Activated naive CD4-positive, alpha-beta T cell treated with anti-CD3 and anti-CD28 coated beads, Interleukin-2, amount 10 ng/mL, durations not matched to agents 7 days and 5 days (primary cell): ENCODE data around the gene MFGE8.

Source experiments
- CTCF ChIA-PET: fragments of 350-600 bp; sonication (Branson Sonifier 250); formaldehyde crosslinking; loops from one replicate; lab custom pipeline; 2021; ENCODE audit warnings: antibody characterized with exemption; lab: Charles Lee
- DNase-seq: peaks from one replicate; pipeline ENCODE4 v3.0.0-alpha.2; 2020
- H3K27ac Mint-ChIP-seq: one replicate; pipeline ENCODE4 v1.8.0; 2021; ENCODE audit warnings: mild to moderate bottlenecking, moderate library complexity, mixed read lengths
- H3K27me3 Mint-ChIP-seq: one replicate; pipeline ENCODE4 v1.8.0; 2021; ENCODE audit warnings: mild to moderate bottlenecking, mixed read lengths
- H3K36me3 Mint-ChIP-seq: one replicate; pipeline ENCODE4 v1.8.0; 2021; ENCODE audit warnings: mixed read lengths
- H3K4me1 Mint-ChIP-seq: one replicate; pipeline ENCODE4 v1.8.0; 2021; ENCODE audit warnings: mixed read lengths
- H3K4me3 Mint-ChIP-seq: one replicate; pipeline ENCODE4 v1.8.0; 2021; ENCODE audit warnings: mild to moderate bottlenecking, moderate library complexity, mixed read lengths
- H3K9me3 Mint-ChIP-seq: one replicate; pipeline ENCODE4 v1.8.0; 2021; ENCODE audit warnings: mixed read lengths

MFGE8 gene

DNA sequence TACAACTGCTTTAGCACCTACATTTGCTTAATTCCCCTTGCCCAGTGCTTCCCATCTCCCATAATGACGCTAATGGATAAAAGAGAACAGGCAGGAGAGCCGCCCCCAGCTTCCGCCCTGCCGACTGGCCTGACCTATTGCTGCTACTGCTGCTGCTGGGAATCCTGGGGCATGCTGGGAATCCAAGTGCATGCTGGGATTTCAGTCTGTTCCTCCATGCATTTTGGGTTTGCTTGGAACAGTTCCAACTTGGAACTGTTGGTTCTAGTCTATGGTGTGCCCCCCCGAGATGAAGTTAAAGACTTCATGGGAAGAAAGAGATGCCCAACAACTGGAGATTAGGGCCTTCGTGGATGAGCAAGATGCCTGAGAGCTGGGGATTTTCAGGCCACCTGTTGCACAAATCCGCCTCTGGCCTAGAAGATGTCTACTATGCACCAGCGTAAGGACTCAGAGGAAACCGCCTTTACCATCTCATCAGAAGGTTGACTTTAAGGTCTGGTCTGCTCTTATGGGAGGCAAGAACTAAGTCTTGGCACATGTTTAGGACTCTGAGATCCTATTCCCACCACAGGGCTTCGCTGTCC, 46.8 kb downstream of the MFGE8 start:
- no peaks in the 10 kb centered on the region for H3K4me1 Mint-ChIP-seq
- no peak overlapping the region for H3K4me3 Mint-ChIP-seq
- H3K9me3 Mint-ChIP-seq, result no peaks in the 10 kb centered on the region
- DNase-seq, result no peak
- peaks cover 10% of the 10 kb centered on the region for H3K27me3 Mint-ChIP-seq
- H3K27ac Mint-ChIP-seq, result no peak overlapping the region
- CTCF ChIA-PET, result no interaction called here
- no peaks in the 10 kb centered on the region for H3K36me3 Mint-ChIP-seq

DNA sequence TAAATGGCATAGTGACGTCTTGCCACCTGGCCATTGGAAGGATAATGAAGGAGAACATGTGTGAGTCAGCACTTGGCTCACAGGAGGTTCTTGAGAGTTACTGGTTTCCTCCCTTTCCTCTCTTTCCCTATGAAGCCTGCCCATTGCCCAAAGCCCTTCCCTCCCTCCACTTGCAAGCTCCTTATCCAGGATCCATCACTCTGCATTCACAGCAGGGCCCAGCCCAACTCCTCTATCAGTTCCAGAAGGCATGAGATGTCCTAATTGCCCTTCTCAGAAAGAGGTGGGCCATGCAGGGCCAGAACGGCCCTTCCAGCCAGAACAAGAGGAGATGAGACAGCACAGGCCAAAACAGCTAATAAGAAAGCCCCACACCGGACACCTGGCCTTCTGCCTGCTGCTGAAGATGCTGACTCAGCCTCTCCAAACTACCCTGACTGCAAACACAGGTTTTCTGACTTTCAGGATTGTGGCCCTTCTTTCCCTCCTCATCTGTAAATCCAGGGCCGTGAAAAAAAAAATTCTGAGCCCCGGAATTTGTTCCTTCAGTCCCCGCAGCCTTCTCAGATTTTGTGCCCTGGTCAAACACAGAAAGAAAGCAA, 47.6 kb downstream of the MFGE8 start:
- H3K27me3 Mint-ChIP-seq, result peaks cover 10% of the 10 kb centered on the region
- no peaks in the 10 kb centered on the region for H3K36me3 Mint-ChIP-seq
- H3K27ac Mint-ChIP-seq, result no peak overlapping the region
- no peak for DNase-seq
- H3K4me3 Mint-ChIP-seq, result no peak overlapping the region
- H3K4me1 Mint-ChIP-seq, result no peaks in the 10 kb centered on the region
- no peaks in the 10 kb centered on the region for H3K9me3 Mint-ChIP-seq
- CTCF ChIA-PET, result no interaction called here

DNA sequence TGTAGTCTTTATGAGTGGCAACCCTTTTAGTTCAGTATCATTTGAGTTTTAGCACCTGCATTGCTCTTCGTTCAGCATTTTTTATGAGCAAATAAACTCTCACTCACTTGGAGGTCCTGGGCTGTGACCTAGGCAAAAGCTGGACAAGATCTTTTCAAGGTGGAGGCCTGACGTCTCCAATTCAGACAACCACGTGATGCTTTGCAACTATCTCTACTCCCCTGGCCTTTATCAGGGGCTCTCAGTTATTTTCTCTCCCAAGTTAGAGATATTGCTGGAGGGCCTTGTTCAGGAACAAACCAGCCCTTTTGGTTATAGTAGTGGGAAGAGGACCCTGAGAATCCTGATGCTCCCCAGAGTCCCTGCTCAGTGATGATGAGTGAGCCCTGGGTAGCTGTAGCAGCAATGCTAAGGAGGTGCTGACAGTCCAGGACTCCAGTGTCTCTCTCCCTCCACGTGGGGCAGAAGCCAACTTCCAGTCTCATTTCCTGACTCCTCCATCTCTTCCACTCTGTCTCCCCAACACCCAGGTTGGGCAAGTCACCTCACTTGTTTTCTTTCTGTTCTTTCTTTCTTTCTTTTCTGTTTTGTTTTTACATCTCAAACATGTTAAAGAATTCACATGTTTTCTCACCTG, 48.2 kb downstream of the MFGE8 start:
- Mint-ChIP-seq H3K27me3 (peaks cover 10% of the 10 kb centered on the region), H3K9me3 (no peaks in the 10 kb centered on the region), H3K4me3 (no peak overlapping the region), H3K4me1 (no peaks in the 10 kb centered on the region), H3K36me3 (no peaks in the 10 kb centered on the region), H3K27ac (no peak overlapping the region)
- no peak for DNase-seq
- CTCF ChIA-PET, result no interaction called here

DNA sequence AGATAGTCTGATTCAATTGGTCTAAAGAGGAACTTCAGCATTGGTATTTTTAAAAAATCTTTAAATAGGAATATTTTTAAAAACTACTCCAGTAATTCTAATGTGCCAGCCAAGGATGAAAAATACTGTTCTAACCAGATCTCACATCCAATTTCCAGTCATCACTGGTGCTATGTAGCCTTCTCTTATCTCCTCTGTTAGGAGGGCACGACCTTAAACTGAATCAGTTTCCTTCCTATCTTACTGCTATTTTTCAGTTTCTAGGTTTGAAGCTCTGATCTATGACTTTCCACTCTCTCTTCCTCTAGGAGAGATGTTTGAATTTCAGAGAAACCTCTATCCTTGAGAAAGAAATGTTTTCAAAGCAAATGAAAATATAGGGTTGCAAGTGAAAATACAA, 49.8 kb downstream of the MFGE8 start:
- no peak for DNase-seq
- Mint-ChIP-seq H3K27me3 (peaks cover 2% of the 10 kb centered on the region), H3K27ac (no peak overlapping the region), H3K4me3 (no peak overlapping the region), H3K36me3 (no peaks in the 10 kb centered on the region), H3K9me3 (no peaks in the 10 kb centered on the region), H3K4me1 (no peaks in the 10 kb centered on the region)
- CTCF ChIA-PET, result no interaction called here

GRCh38 chr15:88860212-88860611, 53.0 kb downstream of the MFGE8 start:
- CTCF ChIA-PET, result no interaction called here
- no peaks in the 10 kb centered on the region for H3K36me3 Mint-ChIP-seq
- no peak overlapping the region for H3K27ac Mint-ChIP-seq
- H3K4me3 Mint-ChIP-seq, result no peak overlapping the region
- no peaks in the 10 kb centered on the region for H3K9me3 Mint-ChIP-seq
- no peak for DNase-seq
- H3K27me3 Mint-ChIP-seq, result no peaks in the 10 kb centered on the region
- no peaks in the 10 kb centered on the region for H3K4me1 Mint-ChIP-seq

DNA sequence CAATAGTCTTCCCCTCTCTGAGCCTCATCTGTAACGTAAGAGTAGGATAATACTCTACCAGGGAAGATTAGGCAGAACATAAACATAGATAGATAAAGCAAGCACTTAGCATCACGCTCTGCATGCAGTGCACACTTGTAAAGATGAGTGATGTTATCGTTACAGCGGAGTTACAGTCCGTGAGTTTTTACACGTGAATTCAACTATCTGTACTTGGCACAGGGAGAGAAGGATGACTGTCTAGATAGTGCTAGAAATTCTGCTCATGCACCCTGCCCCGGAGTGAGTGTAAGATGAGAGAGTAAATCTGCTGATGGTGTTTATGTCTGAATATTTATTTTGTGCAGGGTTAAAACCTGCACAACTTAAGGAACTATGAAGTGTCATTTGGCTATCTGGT, 53.6 kb downstream of the MFGE8 start:
- H3K4me3 Mint-ChIP-seq, result no peak overlapping the region
- no peak overlapping the region for H3K27ac Mint-ChIP-seq
- DNase-seq, result no peak
- H3K36me3 Mint-ChIP-seq, result peaks cover 1% of the 10 kb centered on the region
- H3K4me1 Mint-ChIP-seq, result no peaks in the 10 kb centered on the region
- no peaks in the 10 kb centered on the region for H3K27me3 Mint-ChIP-seq
- H3K9me3 Mint-ChIP-seq, result peaks cover 6% of the 10 kb centered on the region
- CTCF ChIA-PET, result no interaction called here

DNA sequence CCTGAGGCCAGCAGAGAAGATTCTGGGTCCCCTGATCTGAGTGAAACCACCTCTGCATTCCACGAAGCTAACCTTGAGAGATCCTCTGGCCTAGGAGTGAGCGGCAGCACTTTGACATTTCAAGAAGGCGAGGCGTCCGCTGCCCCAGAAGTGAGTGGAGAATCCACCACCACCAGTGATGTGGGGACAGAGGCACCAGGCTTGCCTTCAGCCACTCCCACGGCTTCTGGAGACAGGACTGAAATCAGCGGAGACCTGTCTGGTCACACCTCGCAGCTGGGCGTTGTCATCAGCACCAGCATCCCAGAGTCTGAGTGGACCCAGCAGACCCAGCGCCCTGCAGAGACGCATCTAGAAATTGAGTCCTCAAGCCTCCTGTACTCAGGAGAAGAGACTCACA, 54.2 kb downstream of the MFGE8 start:
- Mint-ChIP-seq H3K27ac (no peak overlapping the region), H3K4me1 (no peaks in the 10 kb centered on the region), H3K4me3 (no peak overlapping the region), H3K27me3 (no peaks in the 10 kb centered on the region), H3K9me3 (peaks cover 8% of the 10 kb centered on the region), H3K36me3 (peaks cover 2% of the 10 kb centered on the region)
- DNase-seq, result no peak
- CTCF ChIA-PET, result no interaction called here

DNA sequence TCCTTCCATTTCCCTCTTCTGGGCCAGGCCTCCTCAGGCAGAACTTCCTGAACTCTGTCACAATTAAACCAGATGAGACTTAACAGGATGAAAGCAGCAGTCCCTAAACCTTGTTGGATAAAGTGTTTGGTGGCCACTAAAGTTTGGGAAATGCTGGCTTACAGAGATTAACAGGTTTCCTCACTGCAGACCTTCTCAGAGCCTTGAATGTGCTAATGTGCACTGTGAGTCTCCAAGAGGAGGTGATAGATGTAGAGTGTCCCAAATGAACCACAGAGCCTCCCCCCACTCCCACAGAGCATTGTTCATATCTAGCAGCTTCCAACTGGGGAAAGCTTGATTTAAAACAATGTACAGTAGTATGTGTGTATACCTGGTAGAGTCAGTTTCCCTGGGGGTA, 60.7 kb downstream of the MFGE8 start:
- CTCF ChIA-PET, result no interaction called here
- peaks cover 10% of the 10 kb centered on the region for H3K9me3 Mint-ChIP-seq
- H3K36me3 Mint-ChIP-seq, result peaks cover 2% of the 10 kb centered on the region
- DNase-seq, result no peak
- peaks cover 8% of the 10 kb centered on the region for H3K27me3 Mint-ChIP-seq
- no peaks in the 10 kb centered on the region for H3K4me1 Mint-ChIP-seq
- H3K27ac Mint-ChIP-seq, result no peak overlapping the region
- H3K4me3 Mint-ChIP-seq, result no peak overlapping the region

DNA sequence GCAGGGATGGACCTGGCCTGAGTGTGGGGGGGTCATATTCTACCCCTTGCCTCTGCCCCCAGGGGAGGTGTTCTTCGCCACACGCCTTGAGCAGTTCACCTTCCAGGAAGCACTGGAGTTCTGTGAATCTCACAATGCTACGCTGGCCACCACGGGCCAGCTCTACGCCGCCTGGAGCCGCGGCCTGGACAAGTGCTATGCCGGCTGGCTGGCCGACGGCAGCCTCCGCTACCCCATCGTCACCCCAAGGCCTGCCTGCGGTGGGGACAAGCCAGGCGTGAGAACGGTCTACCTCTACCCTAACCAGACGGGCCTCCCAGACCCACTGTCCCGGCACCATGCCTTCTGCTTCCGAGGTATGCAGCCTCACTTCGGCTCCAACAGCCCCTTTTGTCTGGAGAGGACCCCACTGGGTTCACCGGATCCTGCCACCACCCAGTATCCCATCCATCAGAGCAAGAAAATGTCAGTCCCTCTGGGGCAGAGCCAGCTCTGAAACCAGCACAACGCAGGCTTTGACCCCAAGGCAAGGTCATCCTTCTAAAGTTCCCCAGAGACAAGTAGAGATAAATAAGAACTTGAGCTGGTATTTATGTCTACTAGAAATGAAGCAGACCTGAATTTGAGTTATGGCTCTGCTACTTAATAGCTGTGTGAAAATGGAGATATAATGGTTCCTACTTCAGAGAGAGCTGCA, 63.7 kb downstream of the MFGE8 start:
- peaks cover under 1% of the 10 kb centered on the region for H3K36me3 Mint-ChIP-seq
- H3K27ac Mint-ChIP-seq, result no peak overlapping the region
- no peaks in the 10 kb centered on the region for H3K4me1 Mint-ChIP-seq
- peaks cover 8% of the 10 kb centered on the region for H3K27me3 Mint-ChIP-seq
- H3K4me3 Mint-ChIP-seq, result no peak overlapping the region
- peaks cover 3% of the 10 kb centered on the region for H3K9me3 Mint-ChIP-seq
- CTCF ChIA-PET, result no interaction called here
- DNase-seq, result no peak
